GM03348 (cell line): ENCODE data around the gene GGTA1.
"Not testable (repeated sequence)": the region's sequence is repeated elsewhere in the genome, so short reads cannot be mapped to it uniquely, and the experiment has no call there.

Experiments used
- DNase-seq: peaks from one replicate; pipeline ENCODE4 v3.0.0; 2012; ENCODE audit warnings: low spot score

The GGTA1 gene

GRCh38 chr9:121455527-121456239, 44.0 kb downstream of the GGTA1 start:
- DNase-seq = no peak

GRCh38 chr9:121454972-121455371, 44.7 kb downstream of the GGTA1 start:
- DNase-seq = no peak

GRCh38 chr9:121453232-121453892, 46.3 kb downstream of the GGTA1 start:
- no peak for DNase-seq

DNA sequence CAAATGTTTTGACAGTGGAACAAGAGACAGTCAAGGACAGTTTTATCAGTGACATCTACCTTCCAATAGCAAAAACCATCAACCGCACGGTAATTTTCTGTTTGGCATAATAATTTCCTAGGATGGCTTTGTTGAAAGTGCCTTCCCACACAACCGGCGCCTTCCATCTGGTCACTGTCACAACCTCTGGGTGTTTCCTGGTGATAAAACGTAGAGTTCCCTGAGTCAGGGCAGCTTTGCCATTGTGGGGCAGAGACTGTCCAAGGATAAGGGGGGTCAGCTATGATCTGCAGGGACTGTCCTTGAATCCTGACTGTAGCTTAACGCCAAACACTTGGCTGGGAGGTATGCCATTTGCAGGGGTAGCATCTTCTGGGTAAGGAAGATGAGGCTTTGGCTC, 47.6 kb downstream of the GGTA1 start:
- no peak for DNase-seq

DNA sequence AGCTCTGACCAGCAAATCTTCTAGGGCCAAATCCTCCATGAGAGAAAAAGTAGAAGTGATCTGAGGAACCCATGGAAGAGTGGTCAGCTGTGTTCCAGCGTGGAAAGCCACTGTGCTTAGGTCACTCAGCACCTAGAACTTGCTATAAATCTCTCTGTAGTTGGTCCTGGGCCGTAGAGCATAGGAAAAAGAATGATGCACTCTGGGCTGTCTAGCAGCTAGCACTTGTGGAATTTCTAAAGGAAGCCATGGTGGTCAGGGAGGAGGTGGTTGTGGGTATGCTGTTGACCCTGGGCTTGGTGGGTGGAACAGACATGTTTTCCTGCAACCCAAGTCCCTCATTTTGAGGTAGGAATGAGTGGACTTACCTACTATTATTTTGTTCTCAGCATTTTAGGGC, 48.1 kb downstream of the GGTA1 start:
- DNase-seq = no peak

DNA sequence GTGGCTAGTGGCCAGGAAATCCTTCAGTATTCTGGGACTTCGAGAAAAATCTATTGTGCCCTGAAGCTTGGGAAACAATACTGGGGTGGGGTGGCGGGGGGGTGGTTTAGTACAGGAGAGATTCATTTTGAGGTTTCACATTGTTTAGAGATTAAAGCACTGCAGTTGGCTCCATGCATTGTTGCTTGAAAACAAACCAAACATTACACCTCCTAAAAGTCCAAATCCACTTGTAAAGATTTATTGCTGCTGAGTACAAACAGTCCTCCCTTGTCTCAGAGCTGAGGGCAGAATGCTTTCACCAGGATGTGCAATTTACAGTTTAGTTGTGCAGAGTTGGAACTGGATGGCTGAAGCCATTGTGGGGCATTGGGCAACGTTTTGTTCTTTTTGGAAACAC, 49.4 kb downstream of the GGTA1 start:
- DNase-seq = no peak

GRCh38 chr9:121449786-121450185, 49.9 kb downstream of the GGTA1 start:
- no peak for DNase-seq

DNA sequence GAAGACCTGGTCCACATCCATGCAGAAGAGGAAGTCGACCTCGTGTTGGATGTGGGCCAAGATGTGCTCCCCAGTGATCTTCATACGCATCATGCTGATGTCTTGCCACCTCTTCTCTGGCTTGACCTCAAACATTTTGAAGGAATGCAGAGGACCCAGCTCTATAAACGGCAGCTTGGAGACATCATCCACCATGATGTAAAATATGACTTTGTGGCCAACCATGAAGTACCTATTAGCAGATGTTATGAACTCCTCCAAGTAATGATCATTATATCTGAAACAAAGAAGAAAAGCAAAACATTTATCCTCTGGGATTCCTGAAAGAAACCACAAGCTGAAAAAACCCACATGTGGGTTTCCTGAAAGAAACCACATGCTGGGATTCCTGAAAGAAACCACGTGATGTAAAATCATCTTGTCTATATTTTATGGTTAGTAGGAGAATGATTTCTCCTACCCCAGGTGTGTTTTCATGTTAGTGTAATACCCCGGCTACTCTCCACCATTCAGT, 52.3 kb downstream of the GGTA1 start:
- peak; percentile 65 for DNase-seq

GRCh38 chr9:121445986-121446385, 53.7 kb downstream of the GGTA1 start:
- DNase-seq = no peak

- DNase-seq = no peak
Measured at GRCh38 chr9:121443981-121444380, 55.7 kb downstream of the GGTA1 start.

- DNase-seq = no peak
Measured at GRCh38 chr9:121441165-121441564, 58.5 kb downstream of the GGTA1 start.

- DNase-seq = no peak
Measured at GRCh38 chr9:121439711-121440664, 59.7 kb downstream of the GGTA1 start.

DNA sequence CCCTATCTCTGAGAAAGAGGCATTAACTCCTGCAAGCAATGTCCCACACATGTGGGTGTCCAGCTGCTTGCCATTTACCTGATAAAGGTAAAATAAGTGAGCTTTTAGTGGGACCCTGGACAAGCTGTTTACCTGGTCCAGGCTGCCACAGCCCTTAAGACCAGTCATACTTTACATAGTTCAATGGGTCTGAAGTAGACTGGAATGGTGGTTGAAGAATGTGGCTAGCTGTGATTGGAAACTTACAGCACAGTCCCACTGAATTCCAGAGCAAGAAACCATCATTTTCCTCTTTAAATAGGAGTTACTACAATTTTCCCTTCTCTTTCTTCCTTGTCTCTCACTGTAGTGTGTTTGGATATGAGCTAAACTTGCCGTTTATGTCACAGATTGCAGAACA, 60.6 kb downstream of the GGTA1 start:
- DNase-seq = no peak

DNA sequence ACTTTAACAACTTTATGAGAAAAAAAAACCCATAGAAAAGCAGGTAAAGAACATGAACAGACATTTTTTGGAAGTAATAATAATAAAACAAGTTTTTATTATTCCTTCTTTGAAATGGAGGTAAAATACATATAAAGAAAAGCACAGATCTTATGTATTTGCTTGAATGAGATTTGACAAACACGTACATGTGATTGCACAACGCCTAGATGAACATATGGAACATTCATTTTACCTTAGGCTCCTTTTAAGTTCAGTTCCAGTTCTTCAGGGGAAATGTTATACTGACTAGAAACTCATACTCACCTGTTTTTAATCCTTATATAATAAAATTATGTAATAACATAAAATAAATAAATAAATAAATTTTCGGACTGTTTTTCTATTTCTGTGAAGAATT, 61.8 kb downstream of the GGTA1 start:
- DNase-seq = no peak

- not testable (repeated sequence) for DNase-seq
Measured at GRCh38 chr9:121437046-121437445, 62.6 kb downstream of the GGTA1 start.

- DNase-seq = no peak
Measured at GRCh38 chr9:121434969-121435368, 64.7 kb downstream of the GGTA1 start.

- DNase-seq = no peak
Measured at GRCh38 chr9:121427899-121428298, 71.7 kb downstream of the GGTA1 start.

DNA sequence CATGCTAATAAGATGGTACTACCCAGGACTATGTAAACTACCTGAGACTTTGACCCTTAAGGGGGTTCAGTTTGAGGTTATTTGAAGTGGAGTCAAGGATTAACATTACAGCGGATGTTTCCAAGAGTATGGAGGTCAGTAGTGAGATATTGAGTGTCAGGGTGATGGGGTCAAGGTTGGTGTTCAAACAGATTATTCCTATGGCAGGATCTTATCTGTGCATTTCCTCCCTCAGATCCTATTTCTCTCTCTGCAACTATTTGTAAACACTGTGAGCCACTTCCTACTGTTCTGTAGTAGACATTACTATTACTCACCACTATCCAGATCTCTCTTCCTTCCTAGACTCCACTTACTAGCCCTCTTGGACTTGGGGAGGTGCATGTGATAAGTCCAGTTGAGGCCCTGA, 75.6 kb downstream of the GGTA1 start:
- no peak for DNase-seq

DNA sequence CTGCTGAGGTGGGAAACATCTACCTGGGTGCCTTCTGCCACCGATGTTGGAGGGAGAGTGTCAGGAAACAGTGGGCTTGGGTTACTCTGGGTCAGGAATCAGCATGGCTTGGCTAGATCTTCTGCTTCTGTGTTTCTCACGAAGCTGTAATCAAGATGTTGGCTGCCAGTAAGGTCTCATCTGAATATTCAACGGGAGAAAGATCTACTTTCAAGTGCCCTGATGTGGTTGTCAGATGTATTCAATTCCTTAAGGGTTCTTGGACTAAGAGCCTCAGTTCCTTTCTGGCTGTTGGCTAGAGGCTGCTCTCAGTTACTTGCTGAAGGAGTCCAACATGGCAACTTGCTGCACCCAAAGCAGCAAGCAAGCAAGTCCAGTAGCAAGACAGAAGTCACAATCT, 87.7 kb downstream of the GGTA1 start:
- no peak for DNase-seq

DNA sequence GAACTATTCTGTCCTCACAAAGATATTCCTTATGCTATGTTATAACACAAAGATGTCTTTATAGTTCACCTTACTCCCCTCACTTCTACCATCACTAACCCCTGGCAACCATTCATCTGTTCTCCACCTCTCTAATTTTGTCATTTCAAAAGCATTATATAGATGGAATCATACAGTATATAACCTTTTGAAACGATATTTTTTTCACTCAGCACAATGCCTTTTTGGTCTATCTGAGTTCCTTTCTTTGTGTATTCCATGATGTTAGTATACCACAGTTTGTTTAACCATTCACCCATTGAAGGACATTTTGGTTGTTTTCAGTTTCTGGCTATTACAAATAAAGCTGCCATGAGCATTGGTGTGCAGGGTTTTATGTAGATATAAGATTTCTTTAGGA, 93.7 kb downstream of the GGTA1 start:
- no peak for DNase-seq
